CD4-positive, CD25-positive, alpha-beta regulatory T cell (primary cell): Measurements from ENCODE around the gene GLTP. TPM values are rescaled to one million over a fixed set of nuclear protein-coding genes. Genes with fewer than 3 reads are reported as not detected.

Experiments
- ATAC-seq, 2 donors: fragments of 150-1000 bp; cut with Tn5 transposase; one replicate each; pipeline ENCODE4 v1.10.0; 2021; ENCODE audit warnings: low read depth in 2 of 2, moderate number of reproducible peaks in 2 of 2, moderate library complexity in 1 of 2
- DNase-seq, 3 donors: peaks; one replicate each; pipeline versions ENCODE4 v3.0.0 to v3.0.0-alpha.2; 2012 to 2022; ENCODE audit warnings: mixed read lengths in 1 of 3
- H3K27ac ChIP-seq: one replicate; pipeline ENCODE4 v1.7.0; 2013; ENCODE audit warnings: mild to moderate bottlenecking, low read length; ENCODE audit not compliant: insufficient read depth, poor library complexity, severe bottlenecking
- H3K27me3 ChIP-seq: one replicate; pipeline ENCODE4 v1.7.0; 2013; ENCODE audit warnings: low read length; ENCODE audit not compliant: control insufficient read depth, insufficient read depth
- H3K36me3 ChIP-seq: one replicate; pipeline ENCODE4 v1.7.0; 2013; ENCODE audit warnings: mild to moderate bottlenecking, low read length, moderate library complexity; ENCODE audit not compliant: control insufficient read depth, insufficient read depth
- H3K4me1 ChIP-seq: 2 replicates; pipeline ENCODE4 v1.7.0; 2013; ENCODE audit warnings: mild to moderate bottlenecking, low read length; ENCODE audit not compliant: insufficient read depth, control insufficient read depth, poor library complexity, severe bottlenecking
- H3K4me3 ChIP-seq: one replicate; pipeline ENCODE4 v1.7.0; 2013; ENCODE audit warnings: low read depth, mild to moderate bottlenecking, low read length, moderate library complexity
- H3K9me3 ChIP-seq, 2 experiments: 1 replicate in 1 of 2; 2 replicates in 1 of 2; pipeline ENCODE4 v1.7.0; 2013; ENCODE audit warnings: low read length in 2 of 2, mild to moderate bottlenecking in 1 of 2, moderate library complexity in 1 of 2; ENCODE audit not compliant: control insufficient read depth in 2 of 2
- H3K27ac Mint-ChIP-seq, 3 donors: one replicate each; pipeline ENCODE4 v1.8.0; 2020 to 2022; ENCODE audit warnings: mild to moderate bottlenecking in 3 of 3, mixed read lengths in 3 of 3, moderate library complexity in 2 of 3
- H3K27me3 Mint-ChIP-seq: one replicate; pipeline ENCODE4 v1.8.0; 2022; ENCODE audit warnings: mild to moderate bottlenecking, mixed read lengths
- H3K36me3 Mint-ChIP-seq: one replicate; pipeline ENCODE4 v1.8.0; 2020; ENCODE audit warnings: mixed read lengths
- H3K4me1 Mint-ChIP-seq, 4 donors: one replicate each; pipeline ENCODE4 v1.8.0; 2020 to 2022; ENCODE audit warnings: mixed read lengths in 4 of 4, mild to moderate bottlenecking in 1 of 4
- H3K4me3 Mint-ChIP-seq, 4 donors: one replicate each; pipeline ENCODE4 v1.8.0; 2020 to 2022; ENCODE audit warnings: mild to moderate bottlenecking in 4 of 4, mixed read lengths in 4 of 4, moderate library complexity in 3 of 4
- H3K9me3 Mint-ChIP-seq, 7 donors: one replicate each; pipeline ENCODE4 v1.8.0; 2020 to 2022; ENCODE audit warnings: mixed read lengths in 7 of 7, mild to moderate bottlenecking in 3 of 7, moderate library complexity in 2 of 7
- polyA plus RNA-seq, 4 donors: library from polyadenylated mRNA; unstranded; fragments of 300-500 nt; fragmentation: Illumina TruSeq; gene quantifications; one replicate each; pipeline ENCODE4 v1.2.3, GENCODE V29; 2021
- total RNA-seq: library from RNA; stranded (reverse); gene quantifications from one replicate; pipeline ENCODE4 v1.2.3, GENCODE V29; 2022

GLTP gene
- total and polyA plus RNA-seq, 5 donors from 2014 or later: 31.1 to 48.9 (median 37.8) TPM

DNA sequence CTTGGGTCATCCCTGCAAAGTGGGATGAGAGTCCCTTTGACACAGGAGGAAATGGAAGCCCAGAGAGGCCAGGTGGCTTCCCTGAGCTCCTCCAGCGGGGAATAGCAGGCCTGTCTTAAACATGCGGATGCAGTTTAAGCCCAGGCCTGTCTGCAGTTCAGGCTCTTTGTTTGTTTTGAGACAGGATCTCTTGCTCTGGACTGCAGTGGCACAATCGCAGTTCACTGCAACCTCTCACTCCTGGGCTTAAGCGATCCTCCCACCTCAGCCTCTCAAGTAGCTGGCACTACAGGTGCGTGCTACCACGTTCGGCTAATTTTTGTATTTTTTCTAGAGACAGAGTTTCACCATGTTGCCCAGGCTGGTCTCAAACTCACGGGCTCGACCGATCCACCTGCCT, 50.7 kb downstream of the GLTP start:
- Mint-ChIP-seq H3K27me3 (peaks cover 35% of the 10 kb centered on the region), H3K36me3 (peaks cover 4% of the 10 kb centered on the region), H3K4me3 (no peak overlapping the region), H3K4me1 (peaks cover 0 to 3% (median 2%) of the 10 kb centered on the region in 4 donors), H3K9me3 (no peaks in the 10 kb centered on the region), H3K27ac (no peak overlapping the region)
- H3K9me3 ChIP-seq: no peaks in the 10 kb centered on the region
- H3K4me3 ChIP-seq: no peak overlapping the region
- no peaks in the 10 kb centered on the region for H3K4me1 ChIP-seq
- no peaks in the 10 kb centered on the region for H3K36me3 ChIP-seq
- no peak overlapping the region for H3K27ac ChIP-seq
- DNase-seq: no peak
- ATAC-seq: no peak
- H3K27me3 ChIP-seq: peaks cover 3% of the 10 kb centered on the region

- H3K4me1 ChIP-seq: no peaks in the 10 kb centered on the region
- peaks cover 3% of the 10 kb centered on the region for H3K27me3 ChIP-seq
- Mint-ChIP-seq H3K27ac (no peak overlapping the region), H3K27me3 (peaks cover 28% of the 10 kb centered on the region), H3K4me3 (no peak overlapping the region), H3K4me1 (peaks cover 0 to 3% (median 2%) of the 10 kb centered on the region in 4 donors), H3K9me3 (no peaks in the 10 kb centered on the region), H3K36me3 (peaks cover 4% of the 10 kb centered on the region)
- H3K27ac ChIP-seq: no peak overlapping the region
- no peak overlapping the region for H3K4me3 ChIP-seq
- no peaks in the 10 kb centered on the region for H3K36me3 ChIP-seq
- ATAC-seq: no peak
- no peak for DNase-seq
- H3K9me3 ChIP-seq: no peaks in the 10 kb centered on the region
Observed at GRCh38 chr12:109828754-109829511, 51.4 kb downstream of the GLTP start.

DNA sequence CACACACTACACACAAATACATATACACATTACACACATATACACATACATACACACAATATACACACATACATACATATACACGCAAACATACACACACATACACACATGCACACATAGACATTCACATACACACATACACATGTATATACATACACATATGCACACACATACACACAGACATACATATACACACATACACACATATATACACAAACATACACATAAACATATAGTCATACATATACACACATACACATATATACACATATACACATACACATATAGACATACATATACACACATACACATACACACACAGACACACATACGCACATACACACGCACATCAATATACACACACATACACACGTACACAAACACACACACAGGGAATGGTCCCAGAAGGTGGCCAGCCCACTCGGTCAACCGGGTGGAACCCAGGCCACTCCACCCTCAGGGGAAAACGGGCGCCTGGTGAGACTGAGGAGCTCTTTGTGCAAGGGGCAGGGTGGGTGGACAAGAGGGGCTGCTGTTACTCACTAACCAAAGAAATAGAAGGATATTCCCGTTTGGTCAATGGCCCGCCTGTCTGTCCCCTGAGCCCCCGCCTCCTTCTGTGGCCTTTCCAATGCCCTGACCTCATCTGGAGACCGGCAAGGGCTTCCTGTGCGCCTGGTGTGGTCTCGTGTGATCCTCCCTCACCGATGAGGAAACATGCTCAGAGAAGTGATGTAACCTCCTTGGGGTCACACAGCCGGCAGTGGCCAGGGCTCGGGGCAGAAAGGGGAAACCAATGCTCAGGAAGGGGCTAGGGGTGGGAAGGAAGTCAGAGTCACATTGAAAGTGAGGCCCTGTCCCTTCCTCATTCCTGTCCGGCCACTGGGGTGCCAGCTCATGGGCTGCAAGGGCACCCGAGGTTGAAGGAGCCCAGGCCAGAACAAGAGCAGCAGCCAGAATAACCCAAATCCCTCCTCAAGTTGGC, 52.5 kb downstream of the GLTP start:
- Mint-ChIP-seq H3K4me3 (no peak overlapping the region), H3K27ac (no peak overlapping the region), H3K27me3 (peaks cover 21% of the 10 kb centered on the region), H3K9me3 (no peaks in the 10 kb centered on the region), H3K4me1 (no peaks in the 10 kb centered on the region), H3K36me3 (no peaks in the 10 kb centered on the region)
- Histone ChIP-seq H3K36me3 (no peaks in the 10 kb centered on the region), H3K27me3 (peaks cover 3% of the 10 kb centered on the region), H3K9me3 (no peaks in the 10 kb centered on the region), H3K4me3 (no peak overlapping the region), H3K27ac (no peak overlapping the region), H3K4me1 (no peaks in the 10 kb centered on the region)
- DNase-seq (no peak), ATAC-seq (peak; percentile 22)

DNA sequence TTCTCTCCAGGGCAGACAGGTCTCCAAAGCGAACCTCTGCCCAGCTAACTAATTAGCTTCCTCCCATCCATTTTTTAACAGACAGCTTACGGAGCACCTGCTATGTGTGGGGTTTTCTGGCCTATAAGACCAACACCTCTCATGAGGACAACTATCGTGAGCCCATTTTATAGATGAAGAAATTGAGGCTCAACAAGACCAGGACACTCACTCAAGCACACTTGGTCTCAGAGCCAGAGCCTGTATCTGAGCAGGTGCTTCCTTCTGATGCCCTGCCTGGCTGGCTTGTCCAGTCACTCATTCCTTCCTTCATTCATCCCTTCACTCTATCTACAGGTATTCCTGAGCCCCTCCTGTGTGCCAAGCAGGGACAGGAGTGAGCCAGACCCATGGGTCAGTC, 53.3 kb downstream of the GLTP start:
- no peaks in the 10 kb centered on the region for H3K9me3 ChIP-seq
- Mint-ChIP-seq H3K4me1 (no peaks in the 10 kb centered on the region), H3K9me3 (no peaks in the 10 kb centered on the region), H3K36me3 (no peaks in the 10 kb centered on the region), H3K27me3 (peaks cover 19% of the 10 kb centered on the region), H3K4me3 (no peak overlapping the region), H3K27ac (no peak overlapping the region)
- H3K4me1 ChIP-seq: no peaks in the 10 kb centered on the region
- no peak for ATAC-seq
- no peaks in the 10 kb centered on the region for H3K36me3 ChIP-seq
- H3K27ac ChIP-seq: no peak overlapping the region
- H3K27me3 ChIP-seq: peaks cover 3% of the 10 kb centered on the region
- H3K4me3 ChIP-seq: no peak overlapping the region
- DNase-seq: no peak

DNA sequence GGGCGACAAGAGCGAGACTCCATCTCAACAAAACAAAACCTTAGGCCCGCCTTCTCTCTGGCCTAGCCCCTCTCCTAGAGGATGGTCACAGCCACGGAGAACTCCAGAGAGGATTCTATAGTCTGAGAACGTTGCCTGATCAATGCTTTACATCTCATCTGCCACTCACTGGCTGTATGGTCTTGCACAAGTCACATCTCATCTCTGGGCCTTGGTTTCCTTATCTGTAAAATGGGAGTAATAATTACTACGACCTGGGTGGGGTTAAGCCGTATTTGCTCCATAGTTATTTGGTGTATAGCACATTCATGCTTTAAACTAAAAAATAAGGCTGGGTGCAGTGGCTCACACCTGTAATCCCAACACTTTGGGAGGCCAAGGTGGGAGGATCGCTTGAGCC, 55.6 kb downstream of the GLTP start:
- Mint-ChIP-seq H3K36me3 (no peaks in the 10 kb centered on the region), H3K27me3 (peaks cover 13% of the 10 kb centered on the region), H3K27ac (no peak overlapping the region), H3K4me3 (no peak overlapping the region), H3K9me3 (no peaks in the 10 kb centered on the region), H3K4me1 (no peaks in the 10 kb centered on the region)
- no peaks in the 10 kb centered on the region for H3K9me3 ChIP-seq
- no peaks in the 10 kb centered on the region for H3K36me3 ChIP-seq
- H3K27me3 ChIP-seq: peaks cover 3% of the 10 kb centered on the region
- ATAC-seq (no peak), DNase-seq (no peak)
- no peak overlapping the region for H3K4me3 ChIP-seq
- H3K27ac ChIP-seq: no peak overlapping the region
- H3K4me1 ChIP-seq: no peaks in the 10 kb centered on the region

- Histone ChIP-seq H3K9me3 (no peaks in the 10 kb centered on the region), H3K27ac (no peak overlapping the region), H3K27me3 (peaks cover 3% of the 10 kb centered on the region), H3K36me3 (no peaks in the 10 kb centered on the region), H3K4me3 (no peak overlapping the region), H3K4me1 (no peaks in the 10 kb centered on the region)
- Mint-ChIP-seq H3K36me3 (no peaks in the 10 kb centered on the region), H3K9me3 (no peaks in the 10 kb centered on the region), H3K27ac (no peak overlapping the region), H3K4me3 (no peak overlapping the region), H3K27me3 (peaks cover 15% of the 10 kb centered on the region), H3K4me1 (no peaks in the 10 kb centered on the region)
- DNase-seq (no peak), ATAC-seq (no peak)
Observed at GRCh38 chr12:109822951-109823411, 57.4 kb downstream of the GLTP start.

GRCh38 chr12:109822416-109822815, 57.9 kb downstream of the GLTP start:
- H3K9me3 ChIP-seq: no peaks in the 10 kb centered on the region
- H3K36me3 Mint-ChIP-seq: no peaks in the 10 kb centered on the region
- no peak overlapping the region for H3K27ac Mint-ChIP-seq
- H3K9me3 Mint-ChIP-seq: no peaks in the 10 kb centered on the region
- H3K27me3 Mint-ChIP-seq: peaks cover 21% of the 10 kb centered on the region
- peaks cover 3% of the 10 kb centered on the region for H3K27me3 ChIP-seq
- H3K4me3 ChIP-seq: no peak overlapping the region
- no peaks in the 10 kb centered on the region for H3K4me1 ChIP-seq
- no peaks in the 10 kb centered on the region for H3K4me1 Mint-ChIP-seq
- H3K27ac ChIP-seq: no peak overlapping the region
- DNase-seq (no peak), ATAC-seq (no peak)
- H3K4me3 Mint-ChIP-seq: no peak overlapping the region
- no peaks in the 10 kb centered on the region for H3K36me3 ChIP-seq
